Keratinocyte (primary cell): ENCODE data around the gene DOK6.

ENCODE experiments used
- EZH2 ChIP-seq: IDR thresholded peaks from one replicate; pipeline ENCODE4 v1.6.1; 2012; ENCODE audit warnings: inconsistent platforms, mild to moderate bottlenecking, low read length, moderate library complexity
- TF ChIP-seq, protein P1 (sequence below), 3 experiments: IDR thresholded peaks in 1 of 3; conservative IDR thresholded peaks in 1 of 3; optimal IDR thresholded peaks in 1 of 3; 2 replicates in 2 of 3; 3 replicates in 1 of 3; pipeline versions ENCODE3 to v1.5.1; 2011; ENCODE audit warnings: low read length in 3 of 3, mild to moderate bottlenecking in 3 of 3, moderate library complexity in 2 of 3, control low read depth in 1 of 3, inconsistent platforms in 1 of 3; ENCODE audit not compliant: insufficient read depth in 2 of 3; ENCODE audit errors: extremely low read depth in 1 of 3

DNA sequence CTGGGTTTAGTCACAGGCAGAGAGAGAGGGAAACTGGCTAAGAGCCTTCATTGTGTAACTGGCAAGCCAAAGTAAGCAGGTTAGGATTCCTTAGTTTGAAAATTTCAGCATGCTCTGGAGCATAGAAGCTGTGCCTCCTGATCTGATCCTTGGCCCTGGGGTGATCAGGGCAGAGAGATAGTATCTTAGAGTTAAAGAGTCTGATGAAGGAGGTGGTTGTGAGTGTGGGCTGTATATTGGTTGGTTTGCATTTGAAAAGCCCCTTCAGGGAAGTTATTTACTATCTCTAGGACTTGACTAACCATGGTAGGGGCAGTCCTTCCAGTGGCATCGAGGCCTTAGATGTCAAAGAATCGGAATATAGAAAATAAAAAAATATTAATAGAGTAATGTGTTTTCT, 316.9 kb downstream of the DOK6 start:
- no peak for TF ChIP-seq EZH2
- TF ChIP-seq, protein P1, sequence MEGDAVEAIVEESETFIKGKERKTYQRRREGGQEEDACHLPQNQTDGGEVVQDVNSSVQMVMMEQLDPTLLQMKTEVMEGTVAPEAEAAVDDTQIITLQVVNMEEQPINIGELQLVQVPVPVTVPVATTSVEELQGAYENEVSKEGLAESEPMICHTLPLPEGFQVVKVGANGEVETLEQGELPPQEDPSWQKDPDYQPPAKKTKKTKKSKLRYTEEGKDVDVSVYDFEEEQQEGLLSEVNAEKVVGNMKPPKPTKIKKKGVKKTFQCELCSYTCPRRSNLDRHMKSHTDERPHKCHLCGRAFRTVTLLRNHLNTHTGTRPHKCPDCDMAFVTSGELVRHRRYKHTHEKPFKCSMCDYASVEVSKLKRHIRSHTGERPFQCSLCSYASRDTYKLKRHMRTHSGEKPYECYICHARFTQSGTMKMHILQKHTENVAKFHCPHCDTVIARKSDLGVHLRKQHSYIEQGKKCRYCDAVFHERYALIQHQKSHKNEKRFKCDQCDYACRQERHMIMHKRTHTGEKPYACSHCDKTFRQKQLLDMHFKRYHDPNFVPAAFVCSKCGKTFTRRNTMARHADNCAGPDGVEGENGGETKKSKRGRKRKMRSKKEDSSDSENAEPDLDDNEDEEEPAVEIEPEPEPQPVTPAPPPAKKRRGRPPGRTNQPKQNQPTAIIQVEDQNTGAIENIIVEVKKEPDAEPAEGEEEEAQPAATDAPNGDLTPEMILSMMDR (optimal IDR thresholded peaks at IDR 0.05 in 1 of 3, IDR thresholded peaks at IDR 0.05 in 1 of 3, conservative IDR thresholded peaks at IDR 0.05 in 1 of 3; ENCODE audit: extremely low read depth in 1 of 3, insufficient read depth in 2 of 3, low read length in 3 of 3): no peak
